ENCODE data around the gene MEX3C. TPM values are rescaled to one million over a fixed set of nuclear protein-coding genes. Genes with fewer than 3 reads are reported as not detected.

Gene MEX3C
- total RNA-seq, 2 donors from 2014 or later: 46.0 to 46.9 TPM

- ATAC-seq (replicated peaks): peak; percentile 67
- Mint-ChIP-seq H3K36me3 (ENCODE audit: low read depth) (peaks cover 26% of the 10 kb centered on the region), H3K9me3 (no peaks in the 10 kb centered on the region), H3K4me3 (peak overlapping the region; percentile 72), H3K4me1 (peaks cover 37% of the 10 kb centered on the region), H3K27me3 (no peaks in the 10 kb centered on the region), H3K27ac (peak overlapping the region; percentile 95)
Measured at GRCh38 chr18:51171625-51172259, 25.7 kb downstream of the MEX3C start.

DNA sequence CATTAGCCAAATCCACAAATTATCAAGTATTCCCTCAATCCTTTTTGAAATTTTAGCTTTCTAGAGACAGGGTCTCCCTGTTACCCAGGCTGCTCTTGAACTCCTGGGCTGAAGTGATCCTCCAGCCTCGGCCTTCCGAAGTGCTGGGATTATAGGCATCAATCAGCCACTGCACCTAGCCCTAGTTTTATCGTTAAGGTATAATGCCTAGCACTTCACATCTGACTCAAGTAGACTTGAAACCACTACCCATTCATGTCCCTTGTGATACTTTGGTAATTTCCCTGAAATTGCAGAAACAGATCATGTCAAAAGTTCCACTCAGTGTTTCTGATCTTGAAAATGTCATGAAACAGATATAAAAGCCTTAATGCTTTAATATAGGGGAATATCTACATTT is 26.3 kb downstream of the MEX3C start:
- Mint-ChIP-seq H3K27ac (peak overlapping the region; percentile 95), H3K36me3 (ENCODE audit: low read depth) (peaks cover 20% of the 10 kb centered on the region), H3K4me1 (peaks cover 33% of the 10 kb centered on the region), H3K9me3 (no peaks in the 10 kb centered on the region), H3K27me3 (no peaks in the 10 kb centered on the region), H3K4me3 (peak overlapping the region; percentile 72)
- ATAC-seq (replicated peaks): peak; percentile 92

DNA sequence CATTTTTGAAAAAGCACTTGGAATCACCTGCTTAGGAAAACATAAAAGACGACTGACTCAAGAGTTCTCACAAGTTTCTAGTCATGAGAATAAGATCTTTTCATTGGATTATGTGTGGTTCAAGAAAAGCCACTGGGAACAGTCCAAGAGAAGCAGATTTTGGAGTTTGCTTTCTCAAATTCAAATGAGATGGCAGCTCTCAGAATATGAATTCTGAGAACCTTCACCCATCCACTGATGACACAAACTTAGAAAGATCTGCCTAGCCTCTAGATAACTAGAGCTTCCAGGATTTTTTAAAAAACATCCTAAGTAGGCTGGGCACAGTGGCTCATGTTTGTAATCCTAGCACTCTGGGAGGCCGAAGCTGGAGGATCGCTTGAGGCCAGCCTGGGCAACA is 26.8 kb downstream of the MEX3C start:
- H3K27me3 Mint-ChIP-seq: no peaks in the 10 kb centered on the region
- ATAC-seq (replicated peaks): peak; percentile 62
- H3K4me1 Mint-ChIP-seq: peaks cover 32% of the 10 kb centered on the region
- H3K36me3 Mint-ChIP-seq (ENCODE audit: low read depth): peaks cover 15% of the 10 kb centered on the region
- H3K9me3 Mint-ChIP-seq: no peaks in the 10 kb centered on the region
- H3K27ac Mint-ChIP-seq: peak overlapping the region; percentile 95
- peak overlapping the region; percentile 72 for H3K4me3 Mint-ChIP-seq

GRCh38 chr18:51169731-51170130 is 27.8 kb downstream of the MEX3C start:
- H3K27me3 Mint-ChIP-seq: no peaks in the 10 kb centered on the region
- peak overlapping the region; percentile 95 for H3K27ac Mint-ChIP-seq
- peak overlapping the region; percentile 72 for H3K4me3 Mint-ChIP-seq
- no peak for ATAC-seq (replicated peaks)
- peaks cover 7% of the 10 kb centered on the region for H3K36me3 Mint-ChIP-seq (ENCODE audit: low read depth)
- H3K4me1 Mint-ChIP-seq: peaks cover 32% of the 10 kb centered on the region
- no peaks in the 10 kb centered on the region for H3K9me3 Mint-ChIP-seq

DNA sequence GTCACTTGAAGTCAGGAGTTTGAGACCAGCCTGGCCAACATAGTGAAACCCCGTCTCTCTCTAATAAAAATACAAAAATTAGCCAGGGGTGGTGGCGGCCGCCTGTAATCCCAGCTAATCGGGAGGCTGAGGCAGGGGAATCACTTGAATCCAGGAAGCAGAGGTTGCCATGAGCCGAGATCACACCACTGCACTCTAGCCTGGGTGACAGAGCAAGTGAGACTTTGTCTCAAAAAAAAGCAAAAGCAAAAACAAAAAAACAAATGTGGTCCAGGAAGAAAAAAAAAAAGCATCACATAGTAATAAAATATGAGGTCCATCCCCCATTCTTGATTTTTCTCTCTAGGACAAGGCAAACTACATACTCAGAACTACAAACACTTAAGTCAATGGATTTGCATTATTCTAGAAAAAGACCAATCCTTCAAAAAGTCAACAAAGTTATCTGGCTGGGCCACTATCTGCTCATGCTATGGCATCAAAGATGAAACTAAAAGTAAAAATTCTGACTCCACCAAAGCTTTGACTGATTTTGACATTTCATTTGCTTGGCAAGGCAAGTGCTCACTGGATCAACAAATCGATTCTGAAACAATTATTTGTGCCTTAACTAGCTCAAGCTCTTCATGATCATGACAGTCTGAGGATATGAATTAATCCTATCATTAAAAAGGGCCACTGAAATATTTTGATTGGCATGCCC is 28.4 kb downstream of the MEX3C start:
- Mint-ChIP-seq H3K36me3 (ENCODE audit: low read depth) (peaks cover 2% of the 10 kb centered on the region), H3K9me3 (no peaks in the 10 kb centered on the region), H3K4me1 (peaks cover 32% of the 10 kb centered on the region), H3K4me3 (peak overlapping the region; percentile 72), H3K27me3 (no peaks in the 10 kb centered on the region), H3K27ac (peak overlapping the region; percentile 95)
- ATAC-seq (replicated peaks): no peak

GRCh38 chr18:51168026-51168742 is 29.3 kb downstream of the MEX3C start:
- Mint-ChIP-seq H3K27ac (peak overlapping the region; percentile 74), H3K27me3 (no peaks in the 10 kb centered on the region), H3K9me3 (no peaks in the 10 kb centered on the region), H3K4me1 (peaks cover 32% of the 10 kb centered on the region), H3K36me3 (ENCODE audit: low read depth) (no peaks in the 10 kb centered on the region), H3K4me3 (peak overlapping the region; percentile 72)
- no peak for ATAC-seq (replicated peaks)

DNA sequence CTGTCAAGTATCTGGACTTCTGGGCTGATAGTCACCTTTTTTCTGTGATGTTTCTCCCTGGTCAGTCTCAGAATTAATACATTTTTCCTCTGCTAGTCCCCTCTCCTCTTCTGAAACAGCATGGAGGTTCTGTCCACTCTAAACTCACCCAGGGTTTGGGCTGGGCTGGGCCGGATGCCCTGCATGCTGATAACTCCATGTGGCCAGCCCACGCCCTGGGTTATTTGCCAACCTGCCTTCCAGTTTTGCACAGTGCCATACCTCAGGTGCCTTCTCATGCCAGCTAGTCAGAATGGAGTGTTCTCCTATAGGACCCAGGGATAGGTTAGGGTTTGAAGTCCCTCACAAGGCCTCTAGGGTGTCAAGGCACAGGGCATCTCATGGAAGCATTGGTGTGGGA is 32.2 kb downstream of the MEX3C start:
- Mint-ChIP-seq H3K27me3 (no peaks in the 10 kb centered on the region), H3K4me3 (no peak overlapping the region), H3K4me1 (peaks cover 12% of the 10 kb centered on the region), H3K36me3 (ENCODE audit: low read depth) (no peaks in the 10 kb centered on the region), H3K9me3 (no peaks in the 10 kb centered on the region), H3K27ac (no peak overlapping the region)
- ATAC-seq (replicated peaks): no peak

- no peak overlapping the region for H3K27ac Mint-ChIP-seq
- ATAC-seq (replicated peaks): no peak
- no peaks in the 10 kb centered on the region for H3K36me3 Mint-ChIP-seq (ENCODE audit: low read depth)
- H3K27me3 Mint-ChIP-seq: no peaks in the 10 kb centered on the region
- peaks cover 7% of the 10 kb centered on the region for H3K4me1 Mint-ChIP-seq
- H3K4me3 Mint-ChIP-seq: no peak overlapping the region
- no peaks in the 10 kb centered on the region for H3K9me3 Mint-ChIP-seq
Measured at GRCh38 chr18:51164761-51165281, 32.7 kb downstream of the MEX3C start.

DNA sequence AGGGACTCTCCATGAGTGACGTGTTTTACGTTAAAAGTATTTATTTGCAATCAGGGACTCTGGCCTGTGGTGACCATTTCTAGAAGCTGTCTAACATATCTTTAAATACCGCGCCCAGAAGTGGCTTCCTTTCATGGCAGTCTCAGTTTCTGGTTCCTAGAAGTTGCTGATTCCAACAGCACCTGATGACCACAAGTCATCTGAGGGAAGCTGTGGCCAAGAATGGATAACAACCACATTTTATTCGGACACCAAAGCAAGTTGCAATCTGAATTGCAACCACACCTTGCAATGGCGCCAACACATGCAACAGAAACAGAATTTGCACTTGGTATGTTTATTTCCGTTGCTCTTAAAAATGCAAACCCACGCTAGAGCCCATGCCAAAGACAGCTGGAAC is 33.1 kb downstream of the MEX3C start:
- no peaks in the 10 kb centered on the region for H3K9me3 Mint-ChIP-seq
- no peak for ATAC-seq (replicated peaks)
- H3K4me3 Mint-ChIP-seq: no peak overlapping the region
- no peak overlapping the region for H3K27ac Mint-ChIP-seq
- no peaks in the 10 kb centered on the region for H3K36me3 Mint-ChIP-seq (ENCODE audit: low read depth)
- peaks cover 3% of the 10 kb centered on the region for H3K4me1 Mint-ChIP-seq
- H3K27me3 Mint-ChIP-seq: no peaks in the 10 kb centered on the region

GRCh38 chr18:51163543-51163942 is 33.9 kb downstream of the MEX3C start:
- Mint-ChIP-seq H3K36me3 (ENCODE audit: low read depth) (no peaks in the 10 kb centered on the region), H3K27me3 (no peaks in the 10 kb centered on the region), H3K27ac (no peak overlapping the region), H3K4me3 (no peak overlapping the region), H3K9me3 (no peaks in the 10 kb centered on the region), H3K4me1 (no peaks in the 10 kb centered on the region)
- no peak for ATAC-seq (replicated peaks)

DNA sequence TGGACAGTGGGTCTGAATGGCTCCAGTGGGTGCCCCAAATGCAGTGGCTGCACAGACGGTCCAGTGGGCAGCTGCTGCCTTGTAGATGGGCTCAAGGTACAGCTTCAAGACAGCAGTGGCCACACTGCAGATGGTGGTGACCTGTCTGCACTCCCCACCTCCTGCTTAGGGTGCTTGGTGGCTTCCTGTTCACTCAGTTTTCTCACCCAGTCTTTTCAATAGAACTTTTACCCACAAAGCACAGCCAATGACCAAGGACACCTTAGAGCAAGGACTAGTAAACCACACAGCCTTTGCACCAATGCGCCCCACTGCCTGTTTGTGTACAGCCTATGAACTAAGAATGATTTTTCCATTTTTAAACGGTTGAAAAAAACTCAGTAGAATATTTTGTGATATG is 34.9 kb downstream of the MEX3C start:
- no peak overlapping the region for H3K27ac Mint-ChIP-seq
- H3K4me3 Mint-ChIP-seq: no peak overlapping the region
- H3K9me3 Mint-ChIP-seq: no peaks in the 10 kb centered on the region
- no peaks in the 10 kb centered on the region for H3K4me1 Mint-ChIP-seq
- no peaks in the 10 kb centered on the region for H3K36me3 Mint-ChIP-seq (ENCODE audit: low read depth)
- no peaks in the 10 kb centered on the region for H3K27me3 Mint-ChIP-seq
- no peak for ATAC-seq (replicated peaks)

GRCh38 chr18:51160646-51161045 is 36.8 kb downstream of the MEX3C start:
- Mint-ChIP-seq H3K9me3 (no peaks in the 10 kb centered on the region), H3K4me1 (no peaks in the 10 kb centered on the region), H3K27ac (no peak overlapping the region), H3K27me3 (no peaks in the 10 kb centered on the region), H3K4me3 (no peak overlapping the region), H3K36me3 (ENCODE audit: low read depth) (no peaks in the 10 kb centered on the region)
- ATAC-seq (replicated peaks): no peak

DNA sequence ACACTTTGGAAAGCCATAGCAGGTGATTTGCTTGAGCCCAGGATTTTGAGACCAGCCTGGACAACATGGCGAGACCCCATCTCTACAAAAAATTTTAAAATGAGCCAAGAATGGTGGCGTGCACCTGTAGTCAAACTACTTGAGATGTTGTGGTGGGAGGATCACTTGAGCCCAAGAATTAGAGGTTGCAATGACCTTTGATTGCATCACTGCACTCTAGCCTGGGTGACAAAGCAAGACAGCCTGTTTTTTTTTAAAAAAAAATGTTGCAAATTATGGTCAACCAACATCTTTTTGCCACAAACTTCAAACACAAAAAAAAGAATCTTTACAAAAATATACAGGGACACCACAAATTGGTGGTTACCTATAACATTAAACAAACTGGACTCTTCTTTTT is 40.3 kb downstream of the MEX3C start:
- H3K9me3 Mint-ChIP-seq: no peaks in the 10 kb centered on the region
- H3K4me3 Mint-ChIP-seq: no peak overlapping the region
- no peaks in the 10 kb centered on the region for H3K36me3 Mint-ChIP-seq (ENCODE audit: low read depth)
- H3K4me1 Mint-ChIP-seq: peaks cover 16% of the 10 kb centered on the region
- no peak overlapping the region for H3K27ac Mint-ChIP-seq
- no peaks in the 10 kb centered on the region for H3K27me3 Mint-ChIP-seq
- ATAC-seq (replicated peaks): no peak

DNA sequence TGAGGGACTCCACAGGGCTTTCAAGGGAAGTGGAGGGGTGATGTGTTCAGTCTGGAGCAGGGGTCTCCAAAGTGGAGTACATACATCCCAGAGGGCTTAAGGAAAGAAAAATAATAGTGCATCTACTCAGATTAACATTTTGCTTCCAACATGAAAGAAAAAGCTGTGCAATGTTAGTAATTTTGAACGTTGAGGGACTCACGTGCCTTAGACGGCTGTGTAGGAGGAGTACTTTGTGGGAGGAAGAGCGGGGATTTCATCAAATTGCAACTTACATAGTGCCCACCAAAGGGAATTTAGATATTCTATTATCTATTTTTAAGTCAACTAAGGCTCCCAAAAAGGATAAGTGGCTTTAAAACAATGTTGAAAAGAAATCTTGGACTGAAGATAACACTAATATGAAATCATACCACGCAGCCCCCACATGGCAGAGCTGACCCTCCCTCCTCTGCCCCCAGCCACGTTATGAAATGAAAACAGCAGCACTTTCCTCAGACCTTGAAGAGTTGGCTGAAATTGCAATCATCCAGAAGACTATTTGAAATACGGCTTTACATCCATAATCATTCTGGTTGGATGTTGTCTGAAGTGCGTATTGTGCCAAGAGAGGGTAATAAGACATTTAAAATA is 42.9 kb downstream of the MEX3C start:
- Mint-ChIP-seq H3K9me3 (no peaks in the 10 kb centered on the region), H3K36me3 (ENCODE audit: low read depth) (no peaks in the 10 kb centered on the region), H3K4me1 (peaks cover 35% of the 10 kb centered on the region), H3K4me3 (peak overlapping the region; percentile 69), H3K27me3 (no peaks in the 10 kb centered on the region), H3K27ac (peak overlapping the region; percentile 96)
- no peak for ATAC-seq (replicated peaks)
